Transverse colon (tissue), 4 donors: ENCODE measurements around the gene FCHO2. TPM values are rescaled to one million over a fixed set of nuclear protein-coding genes. Genes with fewer than 3 reads are reported as not detected.

Experiments used
- DNase-seq: peaks from one replicate; pipeline ENCODE4 v3.0.0-alpha.2; 2019
- H3K27ac ChIP-seq, 4 donors: fragments of 200-600 bp; sonication (generic); 2 replicates each; pipeline ENCODE4 v1.5.1; 2016 to 2018; ENCODE audit warnings: inconsistent platforms in 4 of 4
- H3K27me3 ChIP-seq: fragments of 200-600 bp; sonication (generic); 2 replicates; pipeline ENCODE4 v1.5.1; 2017; ENCODE audit warnings: inconsistent platforms
- H3K36me3 ChIP-seq, 4 donors: fragments of 200-600 bp; sonication (generic); 2 replicates each; pipeline ENCODE4 v1.5.1; 2017 to 2019; ENCODE audit warnings: inconsistent platforms in 4 of 4
- H3K4me1 ChIP-seq, 4 donors: fragments of 200-600 bp; sonication (generic); 2 replicates each; pipeline ENCODE4 v1.5.1; 2017 to 2020; ENCODE audit warnings: inconsistent platforms in 4 of 4
- H3K4me3 ChIP-seq, 4 donors: fragments of 200-600 bp; sonication (generic); 1 replicate in 1 of 4; 2 replicates in 3 of 4; pipeline versions ENCODE4 v1.5.1 to v1.6.1; 2017 to 2019; ENCODE audit warnings: inconsistent platforms in 4 of 4
- H3K9me3 ChIP-seq, 2 donors: fragments of 200-600 bp; sonication (generic); 2 replicates each; pipeline ENCODE4 v1.5.1; 2017 to 2019; ENCODE audit warnings: inconsistent platforms in 2 of 2
- EP300 ChIP-seq: sonication (generic); formaldehyde crosslinking; IDR thresholded peaks from one replicate; pipeline ENCODE4 v1.6.1; 2017; ENCODE audit warnings: antibody characterized with exemption, low read depth
- POLR2A ChIP-seq: fragments of 450-650 bp; IDR thresholded peaks from one replicate; pipeline ENCODE4 v1.6.1; 2016; ENCODE audit warnings: antibody characterized with exemption, mild to moderate bottlenecking, moderate library complexity
- POLR2AphosphoS5 ChIP-seq, 3 donors: sonication (generic); formaldehyde crosslinking; IDR thresholded peaks; one replicate each; pipeline ENCODE4 v1.6.1; 2016; ENCODE audit warnings: antibody characterized with exemption in 3 of 3
- WGBS, 2 donors: methylation state at CpG; one replicate each; pipeline ENCODE4 v1.1.5; 2018; ENCODE audit warnings: low coverage in 1 of 2; 5-methylcytosine and 5-hydroxymethylcytosine counted together
- in situ Hi-C, 4 donors: fragments of 200-750 bp; cut with MboI; loops; one replicate each; pipeline versions ENCODE4 v1.15.0 to v1.15.1; 2017; ENCODE audit warnings: low sequenced_read_pairs in 3 of 4, low pct_ligation_motif_present in 1 of 4, low pct_unique_long_range_greater_than_20kb in 1 of 4
- intact Hi-C: fragments of 100-400 bp; cut with DNase I; formaldehyde crosslinking; loops from one replicate; pipeline ENCODE4 v1.15.1; 2023; ENCODE audit warnings: low total_unique reads
- total RNA-seq, 4 donors: library from RNA; depleted of rRNA; stranded (reverse); fragments of >200 nt; gene quantifications; one replicate each; pipeline ENCODE4 v1.1.0, GENCODE V29; 2016
- TF ChIP-seq, protein P1 (sequence below), 5 experiments: fragments of 200-600 bp in 3 of 5; fragments of 450-650 bp in 2 of 5; sonication (generic) in 3 of 5; IDR thresholded peaks; 1 replicate in 2 of 5; 2 replicates in 3 of 5; pipeline ENCODE4 v1.5.1; 2016 to 2017; ENCODE audit warnings: antibody characterized with exemption in 5 of 5, inconsistent platforms in 3 of 5, mild to moderate bottlenecking in 2 of 5, moderate library complexity in 1 of 5

Gene FCHO2
- total RNA-seq, 4 donors from 2014 or later, result 25.8 to 45.4 (median 29.2) TPM

DNA sequence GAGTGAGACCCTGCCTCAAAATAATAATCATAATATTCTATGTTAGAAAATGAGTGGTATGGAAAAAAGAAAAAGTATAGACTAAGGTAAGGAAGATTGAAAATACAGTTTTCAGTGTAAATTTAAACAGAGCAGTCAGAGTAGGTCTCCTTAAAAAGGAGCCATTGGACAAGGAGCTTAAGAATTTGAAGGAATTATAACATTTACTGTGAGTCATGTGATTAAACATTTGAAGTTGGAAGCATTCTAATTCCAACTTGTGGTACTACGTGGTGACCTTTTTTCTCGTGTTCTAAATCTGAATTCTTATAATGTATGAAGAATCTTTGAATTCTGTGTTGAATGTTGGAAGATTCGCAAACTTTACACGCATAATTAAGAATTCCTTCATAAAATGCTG lies 125.3 kb downstream of the FCHO2 start:
- Histone ChIP-seq H3K4me3 (no peak overlapping the region), H3K27ac (no peak overlapping the region), H3K9me3 (no peaks in the 10 kb centered on the region), H3K27me3 (no peaks in the 10 kb centered on the region), H3K4me1 (no peaks in the 10 kb centered on the region), H3K36me3 (peaks cover 0 to 44% (median 18%) of the 10 kb centered on the region in 4 donors)
- no peak for DNase-seq
- 87% methylated on average over 2 to 4 of the region's 4 CpGs for WGBS, 2 donors
- TF ChIP-seq POLR2AphosphoS5 (IDR thresholded peaks at IDR 0.05), result no peak
- TF ChIP-seq, protein P1, sequence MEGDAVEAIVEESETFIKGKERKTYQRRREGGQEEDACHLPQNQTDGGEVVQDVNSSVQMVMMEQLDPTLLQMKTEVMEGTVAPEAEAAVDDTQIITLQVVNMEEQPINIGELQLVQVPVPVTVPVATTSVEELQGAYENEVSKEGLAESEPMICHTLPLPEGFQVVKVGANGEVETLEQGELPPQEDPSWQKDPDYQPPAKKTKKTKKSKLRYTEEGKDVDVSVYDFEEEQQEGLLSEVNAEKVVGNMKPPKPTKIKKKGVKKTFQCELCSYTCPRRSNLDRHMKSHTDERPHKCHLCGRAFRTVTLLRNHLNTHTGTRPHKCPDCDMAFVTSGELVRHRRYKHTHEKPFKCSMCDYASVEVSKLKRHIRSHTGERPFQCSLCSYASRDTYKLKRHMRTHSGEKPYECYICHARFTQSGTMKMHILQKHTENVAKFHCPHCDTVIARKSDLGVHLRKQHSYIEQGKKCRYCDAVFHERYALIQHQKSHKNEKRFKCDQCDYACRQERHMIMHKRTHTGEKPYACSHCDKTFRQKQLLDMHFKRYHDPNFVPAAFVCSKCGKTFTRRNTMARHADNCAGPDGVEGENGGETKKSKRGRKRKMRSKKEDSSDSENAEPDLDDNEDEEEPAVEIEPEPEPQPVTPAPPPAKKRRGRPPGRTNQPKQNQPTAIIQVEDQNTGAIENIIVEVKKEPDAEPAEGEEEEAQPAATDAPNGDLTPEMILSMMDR (IDR thresholded peaks at IDR 0.05), result no peak
- TF ChIP-seq POLR2A, result no peak
- TF ChIP-seq EP300, result no peak
- intact Hi-C loops (no loop called here), in situ Hi-C loops (loop anchor here in 2 of 4 donors (10.0 kb wide), 1 partner anchor 124 kb away; no protein-coding TSS in a partner anchor)

DNA sequence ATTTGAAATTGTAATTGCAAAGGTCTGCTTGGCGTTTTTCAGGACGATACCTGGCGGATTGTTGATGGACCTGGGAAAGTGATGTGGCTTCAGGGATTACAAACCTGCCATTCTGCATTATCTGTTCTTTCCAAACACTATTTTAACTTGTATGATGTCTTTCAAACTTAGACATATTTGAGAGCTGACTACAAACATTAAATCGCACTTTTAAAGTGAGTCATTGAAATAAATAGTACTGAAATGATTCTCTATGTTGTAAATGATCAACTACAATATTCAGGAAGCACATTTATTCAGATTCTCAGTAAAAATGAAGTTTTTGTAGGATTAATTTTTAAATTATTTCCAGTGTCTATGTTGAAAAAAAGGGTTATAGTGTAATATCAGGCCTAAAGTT lies 132.2 kb downstream of the FCHO2 start:
- Histone ChIP-seq H3K9me3 (no peaks in the 10 kb centered on the region), H3K27me3 (no peaks in the 10 kb centered on the region), H3K4me1 (no peaks in the 10 kb centered on the region), H3K4me3 (no peak overlapping the region), H3K27ac (no peak overlapping the region), H3K36me3 (peaks cover 0 to 18% (median 5%) of the 10 kb centered on the region in 4 donors)
- in situ Hi-C loops (loop anchor here in 2 of 4 donors (10.0 kb wide), 1 partner anchor 117 kb away; no protein-coding TSS in a partner anchor), intact Hi-C loops (no loop called here)
- no peak for DNase-seq
- TF ChIP-seq EP300 (no peak), POLR2AphosphoS5 (IDR thresholded peaks at IDR 0.05) (no peak), POLR2A (no peak)
- TF ChIP-seq, protein P1 (IDR thresholded peaks at IDR 0.05), result no peak
- 90 to 92% methylated on average over 3 to 4 of the region's 4 CpGs for WGBS, 2 donors

DNA sequence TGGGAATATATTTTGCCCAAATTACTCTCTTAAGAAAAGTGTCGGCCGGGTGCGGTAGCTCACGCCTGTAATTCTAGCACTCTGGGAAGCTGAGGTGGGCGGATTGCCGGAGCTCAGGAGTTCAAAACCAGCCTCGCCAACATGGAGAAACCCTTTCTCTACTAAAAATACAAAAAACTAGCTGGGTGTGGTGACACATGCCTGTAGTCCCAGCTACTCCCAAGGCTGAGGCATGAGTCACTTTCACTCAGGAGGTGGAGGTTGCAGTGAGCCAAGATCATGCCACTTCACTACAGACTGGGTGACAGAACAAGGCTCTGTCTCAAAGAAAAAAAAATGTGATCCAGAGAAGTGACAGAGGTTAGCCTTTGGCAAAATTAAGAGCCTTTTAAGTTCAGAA lies 138.1 kb downstream of the FCHO2 start:
- DNase-seq, result no peak
- in situ Hi-C loops (no loop called here), intact Hi-C loops (no loop called here)
- H3K36me3 ChIP-seq, result no peaks in the 10 kb centered on the region
- TF ChIP-seq EP300, result no peak
- no peak for TF ChIP-seq POLR2AphosphoS5 (IDR thresholded peaks at IDR 0.05)
- TF ChIP-seq, protein P1 (IDR thresholded peaks at IDR 0.05), result no peak
- no peak for TF ChIP-seq POLR2A
- WGBS, 2 donors, result 93 to 95% methylated on average over 7 of the region's 7 CpGs
- no peaks in the 10 kb centered on the region for H3K4me1 ChIP-seq
- no peak overlapping the region for H3K27ac ChIP-seq
- no peaks in the 10 kb centered on the region for H3K27me3 ChIP-seq
- H3K9me3 ChIP-seq, result no peaks in the 10 kb centered on the region
- H3K4me3 ChIP-seq, result no peak overlapping the region

DNA sequence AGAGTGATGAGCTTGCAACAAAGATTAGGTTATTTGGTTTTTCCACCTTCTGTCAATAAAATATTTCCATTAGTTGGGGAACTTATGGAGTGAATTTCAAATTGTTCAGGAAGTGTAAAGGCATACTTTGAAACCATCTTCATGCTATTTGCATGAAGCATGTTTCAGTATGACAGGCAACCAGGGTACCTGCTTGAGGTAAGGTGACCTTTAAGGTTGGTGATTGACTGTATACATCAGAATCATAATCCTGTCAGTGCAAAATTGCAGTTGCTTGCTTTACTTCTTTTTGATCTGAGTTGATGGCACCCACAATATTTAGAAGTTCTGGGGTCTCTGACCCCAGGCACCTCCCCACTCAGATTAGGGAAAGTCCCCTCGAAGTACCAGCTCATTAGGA lies 138.6 kb downstream of the FCHO2 start:
- TF ChIP-seq POLR2AphosphoS5 (IDR thresholded peaks at IDR 0.05) (no peak), EP300 (no peak), POLR2A (no peak)
- TF ChIP-seq, protein P1 (IDR thresholded peaks at IDR 0.05), result no peak
- H3K9me3 ChIP-seq, result no peaks in the 10 kb centered on the region
- H3K4me1 ChIP-seq, result no peaks in the 10 kb centered on the region
- in situ Hi-C loops (no loop called here), intact Hi-C loops (no loop called here)
- H3K27me3 ChIP-seq, result no peaks in the 10 kb centered on the region
- WGBS, 2 donors, result 76 to 83% methylated on average over 1 of the region's 1 CpG
- no peaks in the 10 kb centered on the region for H3K36me3 ChIP-seq
- no peak for DNase-seq
- no peak overlapping the region for H3K4me3 ChIP-seq
- H3K27ac ChIP-seq, result no peak overlapping the region
